Activated CD8-positive, alpha-beta T cell treated with anti-CD3 and anti-CD28 coated beads for 36 hours (primary cell): Measurements from ENCODE around the gene FAM180A. TPM values are rescaled to one million over a fixed set of nuclear protein-coding genes. Genes with fewer than 3 reads are reported as not detected.

Source experiments
- ATAC-seq: fragments of 200-7000 bp; cut with Tn5 transposase; one replicate; pipeline ENCODE4 v1.10.0; 2021; ENCODE audit warnings: mild to moderate bottlenecking, moderate library complexity
- CTCF ChIA-PET: fragments of 350-600 bp; sonication (Branson Sonifier 250); formaldehyde crosslinking; loops from one replicate; lab custom pipeline; 2021; ENCODE audit warnings: antibody characterized with exemption; lab: Charles Lee
- POLR2A ChIA-PET: fragments of 350-600 bp; sonication (Branson Sonifier 250); formaldehyde crosslinking; loops from one replicate; lab custom pipeline; 2021; ENCODE audit warnings: antibody characterized with exemption; lab: Charles Lee
- DNase-seq: peaks from one replicate; pipeline ENCODE4 v3.0.0-alpha.2; 2020
- H3K27ac Mint-ChIP-seq: one replicate; pipeline ENCODE4 v1.8.0; 2021; ENCODE audit warnings: mild to moderate bottlenecking, mixed read lengths
- H3K27me3 Mint-ChIP-seq: one replicate; pipeline ENCODE4 v1.8.0; 2021; ENCODE audit warnings: mixed read lengths
- H3K36me3 Mint-ChIP-seq: one replicate; pipeline ENCODE4 v1.8.0; 2021; ENCODE audit warnings: low read depth, mixed read lengths
- H3K4me1 Mint-ChIP-seq: one replicate; pipeline ENCODE4 v1.8.0; 2021; ENCODE audit warnings: low read depth, mixed read lengths
- H3K4me3 Mint-ChIP-seq: one replicate; pipeline ENCODE4 v1.8.0; 2021; ENCODE audit warnings: mild to moderate bottlenecking, moderate library complexity, mixed read lengths
- H3K9me3 Mint-ChIP-seq: one replicate; pipeline ENCODE4 v1.8.0; 2021; ENCODE audit warnings: mixed read lengths
- intact Hi-C: fragments of 100-400 bp; cut with micrococcal nuclease; formaldehyde crosslinking; loops from one replicate; pipeline ENCODE4 v1.10.0; 2022
- total RNA-seq, 2 experiments: library from RNA; stranded (reverse); gene quantifications; one replicate each; pipeline ENCODE4 v1.2.3, GENCODE V29; 2021
- TF ChIP-seq, protein P1 (sequence below): fragments of 200-600 bp; IDR thresholded peaks from one replicate; pipeline ENCODE4 v1.8.0; 2022; ENCODE audit warnings: antibody characterized with exemption, mild to moderate bottlenecking

The FAM180A gene
- total RNA-seq, 2 experiments from 2014 or later = not detected

DNA sequence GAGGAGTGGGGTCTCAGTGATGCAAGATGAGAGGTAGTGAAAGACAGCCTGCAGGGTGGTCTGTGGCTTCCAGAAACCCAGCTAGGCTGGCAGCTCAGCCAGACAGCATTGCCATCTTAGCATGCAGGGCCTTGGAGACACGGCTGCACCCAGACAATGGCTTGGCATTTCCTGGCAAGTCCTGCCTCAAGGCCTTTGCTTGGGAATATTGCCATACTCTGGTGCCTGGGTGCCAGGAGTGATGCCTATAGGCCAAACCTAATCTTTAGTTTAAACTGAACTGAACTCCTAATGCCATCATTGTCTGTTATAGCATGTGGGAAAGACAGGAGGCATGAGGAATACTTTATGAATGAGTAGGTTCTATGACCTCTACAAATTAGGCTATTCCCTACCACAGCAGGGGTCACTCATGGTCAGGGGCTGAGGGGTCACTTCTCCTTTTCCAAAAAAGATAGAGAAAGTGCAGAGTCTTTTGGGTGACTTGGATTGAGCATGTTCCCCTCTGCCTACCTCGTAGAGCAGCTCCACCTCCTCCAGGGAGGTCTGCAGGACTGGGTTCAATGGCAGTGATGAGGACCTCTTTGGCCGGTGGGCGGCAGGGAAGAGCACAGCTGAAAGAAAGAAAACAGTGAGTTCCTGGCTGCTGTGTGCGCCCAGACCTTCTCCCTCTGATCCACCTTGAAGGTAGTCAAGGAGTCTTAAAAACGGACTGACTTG, 11.9 kb downstream of the FAM180A start:
- intact Hi-C loops = no loop called here
- CTCF ChIA-PET = no interaction called here
- no peak overlapping the region for H3K4me3 Mint-ChIP-seq

DNA sequence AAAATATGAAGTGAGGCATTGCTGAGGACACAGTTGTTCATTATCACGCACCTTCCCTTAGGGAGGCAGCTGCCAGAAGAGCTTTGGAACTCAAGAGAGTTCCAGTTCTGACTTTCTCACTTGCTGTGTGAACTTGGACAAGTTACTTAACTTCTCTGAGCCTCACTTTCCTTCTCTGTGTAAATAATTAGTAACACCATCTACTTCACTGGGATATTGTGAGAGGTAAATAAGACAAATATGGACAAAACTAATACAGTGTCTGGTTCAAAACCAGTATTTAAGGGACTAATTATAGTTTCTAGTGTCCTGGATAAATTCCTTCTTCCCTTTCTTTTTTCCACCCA, 14.3 kb downstream of the FAM180A start:
- no peak for DNase-seq

More for the DNA sequence above, 11.9 kb downstream of the FAM180A start:
- Mint-ChIP-seq H3K27ac (no peak overlapping the region), H3K36me3 (no peaks in the 10 kb centered on the region), H3K4me1 (no peaks in the 10 kb centered on the region), H3K27me3 (peaks cover 4% of the 10 kb centered on the region), H3K9me3 (no peaks in the 10 kb centered on the region)
- POLR2A ChIA-PET = no interaction called here
- TF ChIP-seq, protein P1, sequence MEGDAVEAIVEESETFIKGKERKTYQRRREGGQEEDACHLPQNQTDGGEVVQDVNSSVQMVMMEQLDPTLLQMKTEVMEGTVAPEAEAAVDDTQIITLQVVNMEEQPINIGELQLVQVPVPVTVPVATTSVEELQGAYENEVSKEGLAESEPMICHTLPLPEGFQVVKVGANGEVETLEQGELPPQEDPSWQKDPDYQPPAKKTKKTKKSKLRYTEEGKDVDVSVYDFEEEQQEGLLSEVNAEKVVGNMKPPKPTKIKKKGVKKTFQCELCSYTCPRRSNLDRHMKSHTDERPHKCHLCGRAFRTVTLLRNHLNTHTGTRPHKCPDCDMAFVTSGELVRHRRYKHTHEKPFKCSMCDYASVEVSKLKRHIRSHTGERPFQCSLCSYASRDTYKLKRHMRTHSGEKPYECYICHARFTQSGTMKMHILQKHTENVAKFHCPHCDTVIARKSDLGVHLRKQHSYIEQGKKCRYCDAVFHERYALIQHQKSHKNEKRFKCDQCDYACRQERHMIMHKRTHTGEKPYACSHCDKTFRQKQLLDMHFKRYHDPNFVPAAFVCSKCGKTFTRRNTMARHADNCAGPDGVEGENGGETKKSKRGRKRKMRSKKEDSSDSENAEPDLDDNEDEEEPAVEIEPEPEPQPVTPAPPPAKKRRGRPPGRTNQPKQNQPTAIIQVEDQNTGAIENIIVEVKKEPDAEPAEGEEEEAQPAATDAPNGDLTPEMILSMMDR = no peak
- DNase-seq = no peak
- no peak for ATAC-seq

GRCh38 chr7:135733603-135734342, 14.8 kb downstream of the FAM180A start:
- H3K27ac Mint-ChIP-seq = no peak overlapping the region
- no peaks in the 10 kb centered on the region for H3K9me3 Mint-ChIP-seq
- TF ChIP-seq, protein P1 = no peak
- ATAC-seq = no peak
- H3K27me3 Mint-ChIP-seq = peaks cover 4% of the 10 kb centered on the region
- no peak for DNase-seq
- no peak overlapping the region for H3K4me3 Mint-ChIP-seq
- ChIA-PET CTCF (no interaction called here), POLR2A (no interaction called here)
- no peaks in the 10 kb centered on the region for H3K36me3 Mint-ChIP-seq
- no peaks in the 10 kb centered on the region for H3K4me1 Mint-ChIP-seq
- intact Hi-C loops = no loop called here

More for the DNA sequence above, 14.3 kb downstream of the FAM180A start:
- intact Hi-C loops = no loop called here
- no peak overlapping the region for H3K27ac Mint-ChIP-seq
- CTCF ChIA-PET = no interaction called here
- H3K9me3 Mint-ChIP-seq = no peaks in the 10 kb centered on the region
- no peak overlapping the region for H3K4me3 Mint-ChIP-seq
- POLR2A ChIA-PET = no interaction called here
- TF ChIP-seq, protein P1 = no peak
- no peaks in the 10 kb centered on the region for H3K4me1 Mint-ChIP-seq
- ATAC-seq = no peak
- H3K27me3 Mint-ChIP-seq = peaks cover 4% of the 10 kb centered on the region
- no peaks in the 10 kb centered on the region for H3K36me3 Mint-ChIP-seq

- ChIA-PET CTCF (no interaction called here), POLR2A (no interaction called here)
- TF ChIP-seq, protein P1 = no peak
- Mint-ChIP-seq H3K27ac (no peak overlapping the region), H3K9me3 (no peaks in the 10 kb centered on the region), H3K4me1 (no peaks in the 10 kb centered on the region), H3K4me3 (no peak overlapping the region), H3K27me3 (peaks cover under 1% of the 10 kb centered on the region), H3K36me3 (no peaks in the 10 kb centered on the region)
- no peak for DNase-seq
- ATAC-seq = no peak
- intact Hi-C loops = no loop called here
Observed at GRCh38 chr7:135731131-135731530, 17.5 kb downstream of the FAM180A start.

DNA sequence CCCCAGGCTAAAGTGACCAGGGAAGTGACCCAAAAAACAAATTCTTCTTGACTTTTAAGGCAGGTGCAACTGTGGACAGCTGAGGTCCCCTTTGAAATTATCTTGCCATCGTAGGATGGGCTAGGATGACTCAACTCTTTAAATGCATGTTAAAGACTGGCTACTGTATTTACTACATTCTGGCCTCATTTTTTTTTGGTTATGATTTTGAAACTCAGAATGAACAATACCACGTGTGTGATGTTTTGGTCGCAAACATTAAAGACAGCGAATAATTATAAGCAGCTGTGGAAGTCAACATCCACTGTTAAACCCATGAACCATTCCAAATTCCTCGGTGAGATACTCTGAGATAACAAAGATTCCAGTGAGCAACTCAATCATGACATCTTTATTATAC, 19.4 kb downstream of the FAM180A start:
- intact Hi-C loops = no loop called here
- TF ChIP-seq, protein P1 = no peak
- H3K4me1 Mint-ChIP-seq = no peaks in the 10 kb centered on the region
- no peak for DNase-seq
- ChIA-PET POLR2A (no interaction called here), CTCF (interaction anchor here (1.5 kb wide), 1 partner anchor 18 kb away, joined by 3 read pairs; no protein-coding TSS in a partner anchor)
- H3K27ac Mint-ChIP-seq = no peak overlapping the region
- H3K9me3 Mint-ChIP-seq = no peaks in the 10 kb centered on the region
- no peaks in the 10 kb centered on the region for H3K36me3 Mint-ChIP-seq
- H3K4me3 Mint-ChIP-seq = no peak overlapping the region
- no peak for ATAC-seq
- H3K27me3 Mint-ChIP-seq = peaks cover 5% of the 10 kb centered on the region
